GM13977 (cell line): ENCODE results near the gene CCDC134.

Experiments
- DNase-seq: peaks from one replicate; pipeline ENCODE4 v3.0.0; 2012; ENCODE audit warnings: low spot score
- CTCF ChIP-seq: IDR thresholded peaks from 2 replicates; pipeline ENCODE4 v1.5.1; 2012; ENCODE audit warnings: mild to moderate bottlenecking, control low read depth; ENCODE audit not compliant: insufficient read depth; ENCODE audit errors: extremely low read depth, missing control alignments
- in situ Hi-C: fragments of 300-500 bp; cut with MboI; formaldehyde crosslinking; loops from one replicate; pipeline ENCODE4 v1.12.0; 2022; ENCODE audit warnings: low sequenced_read_pairs, low pct_unique_long_range_greater_than_20kb, mixed read lengths, inconsistent platforms; ENCODE audit not compliant: unreplicated experiment

The CCDC134 gene

GRCh38 chr22:41825376-41825775, 24.9 kb downstream of the CCDC134 start:
- in situ Hi-C loops: no loop called here
- TF ChIP-seq CTCF: no peak
- no peak for DNase-seq

- in situ Hi-C loops: no loop called here
- DNase-seq: no peak
- TF ChIP-seq CTCF: no peak
Measured at GRCh38 chr22:41826021-41826420, 25.5 kb downstream of the CCDC134 start.

DNA sequence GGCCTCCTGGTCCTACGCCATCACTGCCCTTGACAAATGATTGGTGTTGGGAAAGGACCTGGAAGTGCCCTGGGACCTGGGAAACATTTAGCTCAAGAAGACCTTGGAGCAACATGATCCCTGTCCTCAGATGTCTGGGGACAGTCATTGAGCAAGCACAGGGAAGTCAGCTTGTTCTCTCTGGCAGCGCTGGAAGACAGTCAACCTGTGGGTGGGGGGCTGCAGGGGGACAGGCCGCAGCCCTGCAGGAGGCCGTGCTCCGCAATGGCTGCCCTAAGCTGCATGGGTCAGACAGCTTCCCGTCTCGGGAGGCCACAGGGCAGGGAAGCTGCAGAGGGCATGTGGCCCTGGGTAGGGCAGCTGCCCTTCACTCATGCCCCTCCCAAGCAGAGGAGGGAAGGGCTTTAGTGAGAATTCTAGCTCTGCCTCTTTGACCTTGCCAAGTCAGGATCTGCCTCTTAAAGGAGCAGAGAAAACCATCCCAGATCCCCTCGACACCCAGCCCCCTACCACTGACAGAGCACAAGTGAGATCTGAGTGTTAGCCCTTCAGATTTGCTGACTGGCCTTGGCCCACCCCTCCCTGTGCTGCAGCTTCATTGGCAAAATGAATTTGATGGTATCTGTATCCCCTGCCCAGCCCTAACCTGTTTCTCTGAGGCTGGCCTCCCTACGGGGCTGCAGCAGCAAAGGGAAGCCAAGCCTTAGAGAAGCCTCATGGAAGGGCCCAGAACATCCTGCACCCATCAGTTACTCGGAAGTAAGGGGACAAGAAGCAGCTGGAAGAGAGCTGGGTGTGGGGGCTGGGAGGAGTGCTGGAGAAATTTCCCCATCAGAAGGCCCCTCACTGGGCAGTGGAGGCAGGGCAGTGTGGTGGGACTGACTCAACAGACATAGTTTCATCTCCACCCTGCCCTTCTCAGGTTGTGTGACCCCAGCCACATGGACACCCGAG, 26.2 kb downstream of the CCDC134 start:
- DNase-seq: no peak
- in situ Hi-C loops: no loop called here
- TF ChIP-seq CTCF: no peak

DNA sequence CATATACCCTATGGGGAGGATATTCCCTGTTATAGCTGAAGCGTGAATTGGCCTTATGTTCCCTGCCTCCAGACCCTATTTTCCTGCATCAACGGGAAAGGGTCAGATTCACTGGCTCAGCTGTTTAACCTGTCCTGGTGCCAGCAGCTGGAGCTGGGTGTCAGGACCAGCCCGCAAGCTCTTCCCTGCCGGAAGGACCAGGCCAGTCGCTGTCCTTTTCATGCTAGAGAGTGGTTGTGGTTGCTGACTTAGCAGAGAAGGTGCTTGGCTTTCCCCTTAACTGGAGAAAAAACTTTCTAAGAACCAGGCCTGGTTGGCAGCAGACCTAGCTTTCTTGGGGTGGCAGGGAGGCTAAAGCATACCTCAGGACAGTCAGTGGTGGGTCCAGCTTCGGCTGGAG, 27.2 kb downstream of the CCDC134 start:
- no peak for TF ChIP-seq CTCF
- in situ Hi-C loops: no loop called here
- no peak for DNase-seq

DNA sequence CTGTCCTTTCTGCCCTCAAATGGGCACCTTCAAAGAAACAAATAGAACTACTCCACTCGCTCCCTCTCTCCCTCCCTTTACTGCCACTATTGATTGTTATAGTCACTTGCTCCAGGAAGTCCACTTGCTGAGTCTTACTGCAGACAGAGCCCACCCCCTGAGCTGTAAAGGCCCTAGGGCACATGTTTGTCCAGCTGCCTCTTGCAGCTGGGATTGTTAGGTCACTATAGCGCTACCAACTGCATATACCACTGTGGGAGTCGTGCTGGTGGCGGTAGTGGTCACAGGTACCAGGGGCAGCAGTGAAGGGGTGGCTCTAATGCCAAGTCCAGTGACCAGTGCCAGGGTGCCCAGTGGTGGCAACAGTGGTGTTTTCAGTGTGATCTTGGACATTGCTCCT, 28.0 kb downstream of the CCDC134 start:
- in situ Hi-C loops: no loop called here
- DNase-seq: no peak
- TF ChIP-seq CTCF: no peak

DNA sequence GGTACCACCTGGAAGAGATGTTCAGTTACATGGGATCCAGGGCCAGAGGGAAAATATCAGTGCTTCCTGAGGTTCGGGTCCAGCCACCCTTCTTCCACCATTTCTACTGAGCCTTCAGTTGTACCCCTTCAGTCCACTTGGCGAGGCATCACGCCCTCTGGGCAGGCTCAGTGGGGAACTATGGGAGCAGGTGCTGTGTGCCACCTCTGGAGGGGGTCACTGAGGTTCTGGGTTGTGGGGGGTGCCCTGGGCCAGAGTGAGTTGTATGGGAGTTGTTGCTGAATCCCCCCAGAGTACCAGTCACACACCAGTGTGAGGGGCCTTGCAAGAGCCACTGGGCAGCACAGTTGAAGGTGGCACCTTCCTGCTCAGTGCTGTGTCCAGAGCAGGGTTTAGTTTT, 29.7 kb downstream of the CCDC134 start:
- in situ Hi-C loops: loop anchor here (10.0 kb wide), 1 partner anchor 115 kb away; the partner anchor contains the start of gene CENPM
- peak; percentile 8 for TF ChIP-seq CTCF
- DNase-seq: no peak
